Activated effector memory CD4-positive, alpha-beta T cell treated with Interleukin-2 at 50 U/mL for 16 hours (primary cell): Measurements from ENCODE around the gene C12orf76.
A peak's percentile ranks its signal among the peaks of the same experiment; 100 is the strongest.
"Not testable (repeated sequence)": the region's sequence is repeated elsewhere in the genome, so short reads cannot be mapped to it uniquely, and the experiment has no call there.

Experiments
- DNase-seq: peaks from one replicate; pipeline ENCODE4 v3.0.0-alpha.2; 2020

The C12orf76 gene, protein sequence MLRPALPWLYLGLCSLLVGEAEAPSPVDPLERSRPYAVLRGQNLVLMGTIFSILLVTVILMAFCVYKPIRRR

DNA sequence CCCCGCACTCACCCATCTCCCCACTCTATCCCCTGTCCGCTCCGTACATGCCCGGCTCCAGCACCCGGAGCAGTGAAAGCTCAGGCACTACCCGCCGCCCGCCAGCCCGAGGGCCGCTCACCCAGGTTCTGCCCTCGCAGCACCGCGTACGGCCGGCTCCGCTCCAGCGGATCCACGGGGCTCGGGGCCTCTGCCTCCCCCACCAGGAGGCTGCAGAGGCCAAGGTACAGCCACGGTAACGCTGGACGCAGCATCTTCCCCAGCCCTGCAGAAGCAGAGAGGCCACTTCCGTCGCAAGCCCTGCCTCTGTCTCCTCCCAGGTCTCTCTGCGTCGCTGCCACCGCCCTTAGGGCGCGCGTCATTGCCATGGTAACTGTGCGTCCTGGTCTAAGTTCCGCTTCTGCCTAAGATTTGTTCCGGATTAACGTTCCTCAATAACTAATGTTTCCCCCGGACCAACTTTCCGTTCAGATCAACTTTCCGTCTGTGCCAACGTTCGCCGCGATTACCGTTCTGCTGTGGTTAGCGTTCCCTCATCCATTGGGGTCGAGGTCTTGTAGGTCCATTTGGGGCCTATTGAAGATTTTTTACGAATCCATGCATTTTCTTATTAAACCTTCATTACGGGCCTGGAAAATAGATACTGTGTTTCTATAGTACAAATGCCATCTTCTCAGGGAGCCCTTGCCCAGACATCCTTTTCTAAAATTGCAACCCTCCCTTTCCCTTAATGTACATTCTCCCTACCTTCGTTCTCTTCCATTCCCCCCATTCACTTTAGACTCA, at the start of gene C12orf76:
C12orf76 (minus strand) TSS at position 281 of the 786 bp plus-strand sequence; CDS start at position 254, 27 bp downstream.
- peak; percentile 86 for DNase-seq

DNA sequence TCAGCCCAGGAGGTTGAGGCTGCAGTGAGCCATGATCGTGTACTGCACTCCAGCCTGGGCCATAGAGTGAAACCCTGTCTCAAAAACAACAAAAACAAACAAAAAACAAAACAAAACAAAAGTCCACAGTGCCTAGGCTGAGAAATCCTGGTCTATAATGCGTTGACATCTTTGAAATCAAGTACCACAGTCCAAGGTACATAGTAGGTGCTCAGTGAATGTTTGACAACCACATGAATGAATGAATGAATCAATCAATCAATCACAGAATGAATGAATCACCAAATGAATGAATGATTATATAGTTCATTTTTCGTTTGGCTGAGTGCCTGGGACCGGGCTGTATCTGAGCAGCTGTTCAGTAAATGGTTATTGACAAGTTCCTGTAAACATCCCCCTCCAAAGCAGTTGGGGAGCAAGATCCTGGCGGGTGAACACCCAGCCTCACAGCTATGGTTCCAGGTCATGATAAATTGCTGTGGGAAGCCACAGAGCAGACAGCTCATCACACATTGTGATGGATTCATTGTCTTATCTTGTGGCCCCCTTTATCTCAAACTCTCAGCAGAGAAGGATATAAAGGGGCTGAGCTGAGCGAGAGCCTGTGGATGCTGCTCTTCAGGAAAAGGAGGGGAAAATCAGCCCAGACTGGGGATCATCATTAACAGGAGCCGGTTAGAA, 45.4 kb upstream of the C12orf76 start:
- no peak for DNase-seq

DNA sequence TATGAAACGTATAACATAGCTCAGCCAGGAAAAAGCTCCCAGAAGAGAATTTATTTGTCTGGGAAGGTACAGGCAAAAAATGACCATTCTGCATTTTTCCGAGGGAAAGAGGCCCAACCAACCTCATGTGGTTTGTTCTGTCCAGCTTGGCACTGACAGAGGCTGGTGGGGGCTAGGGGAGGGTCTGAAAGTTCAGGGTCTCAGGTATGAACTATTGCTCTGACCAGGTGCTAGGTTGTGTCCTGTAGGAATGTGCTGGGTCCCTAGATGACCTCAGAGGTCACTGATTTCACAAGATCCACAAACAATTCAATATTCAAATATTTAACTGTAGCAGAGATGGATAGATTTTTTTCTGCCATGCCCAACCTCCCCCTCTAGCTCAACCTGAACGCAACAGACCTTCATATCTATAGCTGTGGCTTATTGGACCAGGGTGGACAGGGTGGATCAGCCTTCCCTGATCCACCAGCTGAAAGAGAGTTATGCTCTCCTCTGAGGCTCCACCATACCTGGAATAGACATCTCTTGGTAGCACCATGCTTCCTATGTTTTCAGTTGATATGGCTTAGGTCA, 42.9 kb upstream of the C12orf76 start:
- DNase-seq, result no peak

DNA sequence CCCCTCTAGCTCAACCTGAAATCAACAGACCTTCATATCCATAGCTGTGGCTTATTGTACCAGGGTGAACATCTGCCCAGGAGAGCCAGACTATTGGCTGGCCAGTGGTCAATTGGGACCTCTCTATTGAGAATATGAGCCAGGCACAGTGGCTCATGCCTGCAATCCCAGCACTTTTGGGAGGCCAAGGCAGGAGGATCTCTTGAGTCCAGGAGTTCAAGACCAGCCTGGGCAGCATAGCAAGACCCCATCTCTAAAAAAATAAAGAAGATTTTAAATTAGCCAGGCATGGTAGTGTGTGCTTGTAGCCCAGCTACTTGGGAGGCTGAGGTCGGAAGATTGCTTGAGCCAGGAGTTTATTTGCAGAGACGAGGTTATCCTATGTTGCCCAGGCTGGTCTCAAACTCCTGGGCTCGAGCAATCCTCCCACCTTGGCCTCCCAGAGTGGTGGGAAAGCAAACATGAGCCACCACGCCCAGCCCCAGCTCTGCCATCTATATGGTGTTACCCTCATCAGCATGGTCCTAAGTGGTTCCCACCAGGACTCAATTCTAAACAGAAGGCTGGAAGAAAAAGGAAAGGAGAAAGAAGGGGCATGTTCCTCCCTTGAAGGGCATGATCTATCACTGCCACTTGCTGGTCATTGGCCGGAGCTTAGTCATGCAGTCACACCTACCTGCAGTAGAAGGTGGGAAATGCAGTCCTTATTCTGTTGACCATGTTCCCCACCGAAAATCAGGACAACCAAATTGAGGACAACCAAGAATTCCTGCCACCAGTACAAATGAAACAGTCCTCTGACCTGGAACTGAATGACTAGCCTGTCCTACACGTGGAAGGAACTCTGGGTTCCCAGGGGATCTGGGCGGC, 42.2 kb upstream of the C12orf76 start:
- DNase-seq, result no peak

DNA sequence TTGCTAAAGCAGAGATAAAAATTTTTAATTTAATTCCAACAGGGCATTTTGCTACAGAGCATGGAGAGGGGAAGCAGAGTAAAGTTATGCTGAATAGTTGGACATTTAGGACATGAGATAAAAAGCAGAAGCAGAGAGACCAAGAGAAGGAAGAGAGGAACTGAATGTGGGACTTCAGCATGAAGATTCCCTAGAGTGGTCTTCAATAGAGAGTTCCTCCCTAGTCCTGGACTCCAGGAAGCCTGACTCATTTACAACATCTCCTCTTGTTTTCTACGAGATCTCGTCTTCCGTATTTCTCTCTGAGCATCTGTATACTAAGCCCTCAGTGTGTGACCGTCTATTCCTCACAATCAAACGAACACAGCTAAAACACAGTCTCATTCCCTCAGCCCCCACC, 40.6 kb upstream of the C12orf76 start:
- no peak for DNase-seq

DNA sequence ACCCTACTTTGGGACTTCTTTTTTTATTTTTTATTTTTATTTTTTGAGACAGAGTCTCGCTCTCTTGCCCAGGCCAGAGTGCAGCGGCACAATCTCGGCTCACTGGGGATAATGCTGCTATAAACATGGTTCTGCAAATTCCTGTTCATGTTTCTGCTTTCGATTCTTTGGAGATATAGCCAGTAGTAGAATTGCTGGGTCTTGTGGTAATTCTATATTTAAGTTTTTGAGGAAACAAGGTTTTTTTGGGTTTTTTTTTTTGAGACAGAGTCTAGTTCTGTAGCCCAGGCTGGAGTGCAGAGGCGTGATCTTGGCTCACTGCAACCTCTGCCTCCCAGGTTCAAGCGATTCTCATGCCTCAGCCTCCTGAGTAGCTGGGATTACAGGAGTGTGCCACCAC, 39.9 kb upstream of the C12orf76 start:
- not testable (repeated sequence) for DNase-seq

DNA sequence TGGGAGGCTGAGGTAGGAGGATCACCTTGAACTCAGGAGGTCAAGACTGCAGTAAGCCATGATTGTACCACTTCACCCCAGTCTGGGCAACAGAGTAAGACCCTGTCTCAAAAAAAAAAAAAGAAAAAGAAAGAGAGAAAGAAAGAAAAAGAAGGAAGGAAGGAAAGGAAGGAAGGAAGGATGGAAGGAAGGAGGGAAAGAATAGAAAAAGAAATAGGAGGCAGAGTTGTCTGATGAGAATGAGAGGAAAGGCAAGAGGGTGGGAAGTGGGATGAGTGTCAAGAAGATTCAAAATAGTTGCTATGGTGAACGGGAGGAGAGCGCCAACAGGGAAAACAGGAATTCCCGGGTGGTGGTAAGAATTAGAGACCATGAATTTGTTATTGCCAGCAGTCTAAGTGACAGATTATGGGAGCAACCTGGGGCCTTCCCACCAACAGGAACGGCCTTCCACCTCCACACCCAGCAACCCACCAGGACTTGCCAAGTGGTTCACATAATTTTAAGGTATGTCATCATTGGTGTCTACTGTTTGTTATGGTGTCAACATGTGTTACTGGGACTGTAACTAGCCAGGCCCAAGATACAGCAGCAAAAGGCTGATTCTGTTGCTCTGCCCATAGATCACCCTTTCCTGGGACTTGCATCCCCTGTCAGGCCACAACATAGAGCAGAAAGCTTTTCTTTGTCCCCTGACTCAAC, 36.1 kb upstream of the C12orf76 start:
- no peak for DNase-seq

DNA sequence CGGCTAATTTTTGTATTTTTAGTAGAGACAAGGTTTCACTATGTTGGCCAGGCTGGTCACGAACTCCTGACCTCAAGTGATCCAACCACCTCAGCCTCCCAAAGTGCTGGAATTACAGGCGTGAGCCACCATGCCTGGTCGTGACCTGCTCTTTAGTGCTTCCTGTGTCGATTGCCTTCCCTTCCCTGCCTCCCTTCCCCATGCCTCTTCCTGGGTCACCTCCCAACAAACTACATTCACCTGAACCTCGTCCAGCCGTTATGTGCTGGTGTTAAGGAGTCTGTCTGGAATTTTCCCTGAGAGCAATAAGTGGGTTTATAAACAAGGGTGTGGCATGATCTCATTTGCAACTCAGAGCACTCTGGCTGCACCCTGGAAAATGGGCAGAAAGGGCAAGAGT, 32.1 kb upstream of the C12orf76 start:
- DNase-seq, result no peak

DNA sequence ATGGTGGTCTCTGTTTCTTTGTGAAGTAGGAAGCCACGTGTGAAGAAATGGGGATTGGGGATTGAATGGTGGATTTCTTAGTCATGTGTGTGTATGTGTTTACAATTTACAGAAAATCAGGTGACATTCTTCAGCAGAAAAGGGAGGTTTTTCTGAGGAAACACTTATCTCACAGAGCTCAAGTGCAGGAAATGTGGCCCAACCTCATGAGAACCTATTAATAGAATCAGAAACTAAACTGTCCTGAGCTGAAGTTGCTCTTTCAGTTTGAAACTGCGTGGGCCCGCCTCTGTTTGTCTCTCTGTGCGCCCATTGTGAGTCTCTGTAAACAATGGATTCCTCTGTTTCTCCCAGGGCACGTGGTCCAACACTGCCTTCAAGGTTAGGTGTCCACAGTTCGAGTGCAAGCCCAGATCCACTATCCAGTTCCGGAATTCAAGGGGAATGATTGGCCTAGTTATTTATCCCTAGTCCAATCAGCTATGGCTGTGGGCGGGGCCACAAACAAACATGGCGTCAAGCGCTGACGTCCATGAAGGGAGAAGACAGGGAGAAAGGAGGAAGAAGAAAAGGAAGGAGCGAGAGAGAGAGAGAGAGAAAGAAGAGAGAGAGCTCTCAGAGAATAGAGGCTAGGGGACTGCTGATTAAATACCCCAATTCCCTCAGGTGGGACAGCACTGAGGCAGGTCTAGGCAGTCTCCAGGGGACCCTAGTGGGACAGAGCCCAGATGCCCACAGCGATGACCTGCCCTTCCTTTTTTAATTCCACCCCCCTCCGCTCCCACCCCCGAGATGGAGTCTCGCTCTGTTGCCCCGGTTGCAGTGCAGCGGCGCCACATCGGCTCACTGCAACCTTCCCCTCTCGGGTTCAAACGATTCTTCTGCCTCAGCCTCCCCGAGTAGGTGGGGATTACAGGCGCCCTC, 31.4 kb upstream of the C12orf76 start:
- DNase-seq, result peak; percentile 68

DNA sequence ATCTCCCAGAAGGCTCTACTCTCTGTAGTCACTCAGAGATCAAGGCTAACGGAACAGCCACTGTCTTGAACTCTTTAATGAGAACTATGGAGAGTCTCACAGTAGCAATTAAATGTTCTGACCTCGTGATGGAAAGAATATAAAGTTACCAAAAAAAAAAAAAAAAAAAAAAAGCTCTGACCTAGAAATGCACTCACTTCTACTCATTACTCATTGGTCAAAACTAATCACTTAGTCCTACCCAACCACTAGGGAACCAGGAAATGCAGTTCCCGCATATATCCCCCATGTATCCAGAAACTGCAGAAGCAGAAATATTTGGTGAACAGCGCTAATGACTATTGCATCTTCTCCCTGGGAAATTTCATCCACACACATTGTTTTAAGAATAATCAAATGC, 29.5 kb upstream of the C12orf76 start:
- DNase-seq, result no peak

DNA sequence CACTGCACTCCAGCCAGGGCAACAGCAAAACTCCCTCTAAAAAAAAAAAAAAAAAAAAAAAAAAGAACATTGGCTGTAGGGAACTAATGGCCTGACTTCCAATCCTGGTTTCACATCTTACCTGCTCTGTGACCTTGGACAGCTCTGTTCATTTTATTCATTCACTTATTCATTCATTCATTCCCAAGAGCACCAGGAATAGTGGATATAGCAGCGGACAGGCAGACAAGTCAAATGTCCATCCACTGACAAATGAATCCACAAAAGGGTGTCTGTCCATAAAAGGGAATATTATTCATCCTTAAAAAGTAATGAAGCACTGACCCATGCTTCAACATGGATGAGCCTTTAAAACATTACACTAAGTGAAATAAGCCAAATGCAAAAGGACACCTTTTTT, 27.6 kb upstream of the C12orf76 start:
- DNase-seq, result no peak

DNA sequence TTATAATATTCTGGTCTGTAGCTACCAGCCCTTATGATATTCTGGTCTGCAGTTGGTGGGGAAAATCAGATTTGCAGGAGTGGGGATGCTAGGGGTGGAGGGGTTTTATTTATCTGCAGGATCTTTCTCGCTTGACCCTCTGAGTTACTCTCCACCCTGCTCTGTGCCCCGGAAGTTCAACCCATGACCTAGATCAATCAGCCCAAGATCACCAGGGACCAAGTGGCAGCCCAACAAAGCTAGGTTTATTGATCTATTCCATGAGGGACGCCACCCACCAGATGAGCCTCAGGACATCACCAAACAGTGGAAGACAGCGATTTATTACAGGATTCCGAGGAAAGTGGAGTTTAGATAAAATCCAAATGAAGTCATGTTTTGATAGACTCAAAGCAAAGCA, 25.8 kb upstream of the C12orf76 start:
- no peak for DNase-seq

DNA sequence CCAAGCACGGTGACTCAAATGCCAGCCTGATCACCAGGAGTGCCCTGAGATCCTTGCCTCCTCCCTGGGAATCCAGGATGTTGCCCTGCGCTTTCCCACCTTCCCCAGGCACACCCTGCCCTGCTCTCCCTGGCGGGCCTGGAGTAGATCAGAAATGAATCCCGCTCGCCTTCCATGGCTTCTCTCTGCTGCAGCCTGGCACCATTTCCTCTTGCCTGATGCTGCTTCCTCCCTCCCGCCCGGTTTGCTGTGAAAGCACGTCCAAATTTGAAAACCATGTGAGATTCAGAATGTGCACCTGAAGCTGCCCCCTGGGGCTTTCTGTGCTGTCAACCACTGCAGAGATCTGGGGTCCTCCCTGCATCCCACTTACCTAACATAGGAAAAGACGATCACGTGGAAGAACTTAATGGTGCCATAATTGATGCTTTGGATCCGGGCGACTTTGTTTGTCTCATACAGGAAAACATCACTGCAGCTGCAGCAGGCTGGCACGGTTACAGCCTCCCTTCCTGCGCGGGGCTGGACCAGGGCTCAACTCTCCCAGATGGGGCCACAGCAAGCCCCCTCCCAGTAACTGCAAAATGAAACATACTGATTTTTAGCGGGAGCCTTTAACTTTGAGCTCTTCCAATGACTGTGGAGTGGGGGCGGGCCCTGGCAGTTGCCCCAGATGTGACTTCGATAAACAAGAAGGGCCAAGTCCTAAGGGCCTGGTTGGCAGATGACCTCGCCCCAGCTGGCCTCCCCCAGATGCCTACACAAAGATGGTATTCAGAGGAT, 24.9 kb upstream of the C12orf76 start:
- DNase-seq, result peak; percentile 9

DNA sequence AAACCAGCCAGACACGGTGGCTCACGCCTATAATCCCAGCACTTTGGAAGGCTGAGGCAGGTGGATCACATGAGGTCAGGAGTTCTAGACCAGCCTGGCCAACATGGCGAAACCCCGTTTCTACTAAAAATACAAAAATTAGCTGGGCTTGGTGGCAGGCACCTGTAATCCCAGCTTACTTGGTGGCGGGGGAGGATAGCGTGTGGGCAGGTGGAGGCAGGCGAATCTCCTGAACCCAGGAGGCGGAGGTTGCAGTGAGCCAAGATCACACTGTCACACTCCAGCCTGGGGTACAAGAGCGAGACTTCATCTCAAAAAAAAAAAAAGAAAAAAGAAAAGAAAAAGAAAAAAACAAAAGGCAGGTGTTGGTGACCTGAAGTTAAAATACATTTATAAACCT, 24.3 kb upstream of the C12orf76 start:
- DNase-seq, result not testable (repeated sequence)

DNA sequence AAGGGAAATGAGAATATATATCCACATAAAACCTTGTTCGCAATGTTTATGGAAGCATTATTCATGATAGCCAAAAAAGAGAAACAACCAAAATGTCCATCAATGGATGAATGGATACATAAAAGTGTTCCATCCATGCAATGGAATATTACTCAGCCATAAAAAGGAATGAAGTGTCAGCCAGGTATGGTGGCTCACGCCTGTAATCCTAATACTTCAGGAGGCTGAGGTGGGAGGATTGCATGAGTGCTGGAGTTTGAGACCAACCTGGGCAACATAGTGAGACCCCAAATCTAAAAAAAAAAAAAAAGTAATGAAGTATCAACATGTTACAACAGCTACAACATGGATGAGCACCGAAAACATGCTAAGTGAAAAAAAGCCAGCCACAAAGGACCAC, 23.6 kb upstream of the C12orf76 start:
- DNase-seq, result no peak

DNA sequence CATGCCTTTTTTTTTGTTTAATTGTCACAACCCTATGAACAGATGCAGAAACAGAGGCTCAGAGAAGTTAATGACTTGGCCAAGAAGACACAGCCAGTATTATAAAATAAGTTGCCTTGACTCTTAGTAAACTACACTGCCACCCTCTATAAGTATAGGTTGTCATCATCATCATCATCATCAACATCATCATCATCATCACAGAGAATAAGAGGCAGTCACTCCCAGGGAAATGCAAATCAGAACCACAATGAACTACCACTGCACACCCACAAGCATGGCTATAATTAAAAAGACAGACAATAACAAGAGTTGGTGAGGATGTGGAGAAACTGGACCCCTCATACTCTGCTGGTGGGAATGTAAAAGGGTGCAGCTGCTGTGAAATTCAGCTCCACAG, 23.2 kb upstream of the C12orf76 start:
- DNase-seq, result no peak

DNA sequence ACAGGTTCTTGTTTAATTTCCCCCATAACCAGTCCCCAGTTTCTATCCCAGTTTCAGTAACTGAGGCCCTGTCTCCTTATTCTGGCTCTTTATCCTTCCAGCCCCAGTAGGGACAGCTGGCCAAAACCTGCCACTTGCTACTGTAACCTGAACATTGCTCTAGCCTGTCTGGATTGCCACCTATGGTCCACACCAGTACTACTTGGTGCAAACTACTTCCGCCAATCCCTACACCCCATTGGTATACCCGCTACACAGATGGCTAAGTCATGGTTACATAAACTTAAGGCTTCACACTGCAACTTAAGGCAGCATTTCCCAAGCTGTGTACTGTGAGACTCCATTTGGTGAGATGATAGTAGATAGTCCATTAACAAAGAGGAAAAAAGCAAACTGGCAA, 20.3 kb upstream of the C12orf76 start:
- no peak for DNase-seq

DNA sequence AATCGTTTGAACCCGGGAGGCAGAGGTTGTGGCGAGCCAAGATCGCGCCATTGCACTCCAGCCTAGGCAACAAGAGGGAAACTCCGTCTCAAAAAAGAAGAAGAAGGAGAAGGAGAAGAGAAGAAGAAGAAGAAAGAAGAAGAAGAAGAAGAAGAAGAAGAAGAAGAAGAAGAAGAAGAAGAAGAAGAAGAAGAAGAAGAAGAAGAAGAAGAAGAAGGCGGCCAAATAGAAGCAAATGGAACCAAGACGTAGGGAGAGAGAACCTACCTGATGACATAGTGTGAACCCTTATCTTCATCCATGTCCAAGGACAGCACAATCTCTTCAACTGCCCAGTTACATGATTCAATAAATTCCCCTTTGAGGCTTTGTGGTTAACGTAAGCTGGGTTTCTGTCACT, 19.8 kb upstream of the C12orf76 start:
- not testable (repeated sequence) for DNase-seq

DNA sequence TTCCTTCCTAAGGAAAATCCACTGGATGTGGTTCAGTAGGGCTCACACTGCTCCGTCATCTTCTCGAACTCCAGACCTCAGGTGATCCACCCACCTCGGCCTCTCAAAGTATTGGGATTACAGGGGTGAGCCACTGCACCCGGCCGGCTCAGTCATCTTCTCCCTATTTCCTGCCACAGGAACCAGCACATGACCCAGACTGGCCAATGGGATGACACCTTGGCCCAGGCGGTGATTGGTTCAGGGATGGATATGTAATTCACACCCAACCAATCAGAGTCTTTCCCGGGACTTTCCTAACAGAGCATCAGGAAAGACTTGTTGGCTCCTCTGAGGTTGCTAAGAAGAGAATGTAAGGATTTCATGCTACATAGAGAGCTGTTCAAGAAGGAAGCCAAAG, 19.2 kb upstream of the C12orf76 start:
- no peak for DNase-seq

DNA sequence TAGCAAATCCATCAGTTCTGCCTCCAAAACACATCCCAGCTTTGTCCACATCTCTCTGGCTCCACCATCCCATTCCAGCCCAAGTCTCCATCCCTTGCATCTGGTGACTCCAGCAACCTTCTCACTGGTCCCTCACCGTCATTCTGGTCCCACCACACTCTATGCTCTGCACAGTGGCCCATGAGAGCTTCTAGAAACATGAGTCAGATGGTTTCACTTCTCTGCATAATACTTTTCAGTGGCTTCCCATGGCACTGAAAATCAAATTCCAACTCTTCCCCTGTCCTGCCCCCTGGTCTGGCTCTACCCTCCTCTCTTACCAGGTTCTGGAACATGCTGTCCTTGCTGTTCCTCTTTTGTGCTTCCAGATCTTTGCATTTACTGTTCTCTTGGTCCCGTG, 17.2 kb upstream of the C12orf76 start:
- DNase-seq, result no peak
